Astrocyte of the spinal cord (primary cell): ENCODE data around the gene KDF1.

Experiments used
- DNase-seq: peaks from one replicate; pipeline ENCODE4 v3.0.0; 2011; ENCODE audit warnings: low read depth, low spot score
- H3K4me3 ChIP-seq: 2 replicates; pipeline ENCODE4 v1.5.1; 2011; ENCODE audit warnings: low read depth, mild to moderate bottlenecking, low read length, moderate library complexity
- CTCF ChIP-seq: IDR thresholded peaks from 2 replicates; pipeline ENCODE4 v1.5.1; 2012; ENCODE audit warnings: low read depth, mild to moderate bottlenecking, low read length, inconsistent platforms
- in situ Hi-C: cut with HindIII; loops from 2 replicates; pipeline ENCODE4 v1.10.0; 2017; ENCODE audit warnings: low sequenced_read_pairs

The KDF1 gene

GRCh38 chr1:26956321-26956720, 3.9 kb downstream of the KDF1 start:
- TF ChIP-seq CTCF = no peak
- in situ Hi-C loops = no loop called here
- no peak for DNase-seq
- no peak overlapping the region for H3K4me3 ChIP-seq

DNA sequence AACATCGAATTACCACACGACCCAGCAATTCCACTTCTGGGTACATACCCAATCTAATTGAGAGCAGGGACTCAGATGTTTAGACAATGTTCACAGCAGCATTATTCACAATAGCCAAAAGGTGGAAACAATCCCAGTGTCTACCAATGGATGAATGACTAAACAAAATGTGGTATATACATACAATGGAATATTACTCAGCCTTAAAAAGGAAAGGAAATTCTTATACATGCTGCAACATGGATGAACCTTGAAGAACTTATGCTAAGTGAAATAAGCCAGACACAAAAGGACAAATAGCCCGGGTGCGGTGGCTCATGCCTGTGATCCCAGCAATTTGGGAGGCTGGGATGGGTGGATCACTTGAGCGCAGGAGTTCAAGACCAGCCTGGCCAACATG, 6.9 kb downstream of the KDF1 start:
- in situ Hi-C loops = no loop called here
- no peak for DNase-seq
- H3K4me3 ChIP-seq = no peak overlapping the region
- no peak for TF ChIP-seq CTCF

DNA sequence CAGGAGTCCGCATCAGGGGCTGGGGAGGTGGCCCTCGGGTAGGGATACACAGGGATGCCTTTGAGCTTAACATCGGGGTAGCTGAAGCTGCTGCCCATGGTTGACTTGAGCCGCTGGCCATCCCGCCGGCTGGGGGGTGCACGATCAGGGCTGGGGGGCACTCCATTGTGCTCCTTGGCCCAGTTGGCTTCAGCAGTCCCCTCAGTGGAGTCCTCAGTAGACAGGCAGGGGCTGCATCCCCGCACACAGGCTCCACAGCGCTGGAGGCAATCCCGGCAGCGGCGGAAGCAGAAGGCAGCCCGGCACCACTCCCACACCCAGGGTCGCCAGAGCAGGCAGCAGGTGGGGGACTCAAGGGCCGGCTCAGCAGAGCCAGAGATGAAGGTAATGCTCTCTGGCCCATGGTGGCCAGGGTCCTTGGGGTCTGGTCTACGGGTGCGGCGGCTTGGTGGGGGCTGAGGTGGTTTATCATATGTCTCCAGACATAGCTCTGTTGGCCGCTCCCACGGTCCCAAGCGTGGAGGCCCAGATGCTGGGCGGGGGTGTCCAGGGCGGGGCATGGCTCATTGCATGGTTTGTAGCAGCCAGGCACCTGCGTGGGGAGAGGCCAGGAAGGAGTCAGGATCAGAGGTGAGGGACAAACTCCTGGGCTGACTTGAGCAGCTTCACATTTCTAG, 8.3 kb downstream of the KDF1 start:
- no peak for TF ChIP-seq CTCF
- no peak for DNase-seq
- in situ Hi-C loops = no loop called here
- no peak overlapping the region for H3K4me3 ChIP-seq

DNA sequence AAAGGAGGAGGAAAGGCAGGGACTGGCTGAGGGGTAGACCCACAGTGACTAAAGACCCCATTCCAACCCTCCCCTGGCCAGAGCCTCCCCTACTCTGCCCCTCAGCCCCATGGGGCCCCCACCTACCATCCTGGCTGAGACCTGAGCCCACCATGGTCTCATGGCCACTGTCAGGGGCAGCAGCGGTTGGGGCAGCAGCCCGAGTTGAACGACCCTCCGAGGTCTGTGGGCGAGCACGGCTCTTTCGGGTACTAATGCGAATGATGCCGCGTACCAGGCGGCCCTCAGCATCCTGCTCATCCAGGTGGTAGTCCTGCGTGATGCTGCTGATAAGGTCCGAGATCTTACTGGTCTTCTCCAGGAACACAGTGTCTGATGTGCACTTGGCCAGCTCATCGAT, 9.1 kb downstream of the KDF1 start:
- no peak for DNase-seq
- no peak for TF ChIP-seq CTCF
- in situ Hi-C loops = no loop called here
- no peak overlapping the region for H3K4me3 ChIP-seq

DNA sequence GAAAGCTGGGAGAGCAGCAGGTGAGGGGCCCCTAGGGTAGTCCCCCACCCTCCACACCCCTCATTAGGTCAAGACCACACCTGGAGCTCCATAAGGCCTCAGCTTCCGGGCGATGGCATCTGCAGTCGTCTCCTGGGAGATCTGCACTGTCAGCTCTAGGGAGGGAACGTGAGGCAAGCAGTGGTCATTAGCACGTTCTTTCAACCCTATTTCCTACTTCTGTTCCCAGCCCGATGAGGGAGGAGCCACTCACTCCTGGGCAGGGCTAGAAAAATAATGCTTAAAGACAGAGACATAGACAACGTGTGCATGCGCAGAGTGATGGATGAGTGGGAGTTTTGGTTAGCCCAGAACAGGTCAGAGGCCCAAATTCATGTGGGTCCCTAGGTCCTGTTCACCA, 9.7 kb downstream of the KDF1 start:
- no peak overlapping the region for H3K4me3 ChIP-seq
- in situ Hi-C loops = no loop called here
- DNase-seq = no peak
- TF ChIP-seq CTCF = no peak

DNA sequence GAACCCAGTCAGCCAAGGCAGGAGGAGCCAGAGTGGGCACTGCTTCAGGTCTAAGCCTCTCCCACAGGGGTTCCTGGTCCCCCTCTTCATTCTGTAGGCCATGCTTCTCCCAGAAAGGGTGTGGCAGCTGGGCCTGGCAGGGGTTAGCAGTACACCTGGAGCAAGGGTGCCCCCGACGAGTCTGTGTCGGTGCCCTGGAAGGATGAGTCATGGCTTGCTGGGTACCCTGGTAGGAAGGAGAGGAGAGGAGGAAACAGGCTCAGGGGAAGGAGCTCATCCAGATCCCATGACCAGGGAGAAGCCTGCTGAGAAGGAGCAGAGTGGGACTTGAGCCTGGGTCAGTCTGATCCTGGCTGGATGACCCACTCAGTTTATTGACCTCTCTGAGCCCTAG, 10.3 kb downstream of the KDF1 start:
- no peak for TF ChIP-seq CTCF
- H3K4me3 ChIP-seq = no peak overlapping the region
- DNase-seq = no peak
- in situ Hi-C loops = no loop called here
